ENCODE measurements around the gene SPRING1. TPM values are rescaled to one million over a fixed set of nuclear protein-coding genes. Genes with fewer than 3 reads are reported as not detected.

Gene SPRING1
- total and polyA plus RNA-seq, 2 donors (not counting 1 experiment from before 2014, with no cell fraction given): 12.9 to 43.7 TPM

- WGBS (ENCODE audit: insufficient coverage): 100% methylated on average over 1 of the region's 2 CpGs
- Histone ChIP-seq H3K79me2 (ENCODE audit: control insufficient read depth, insufficient read depth, low read length) (no peaks in the 10 kb centered on the region), H3K27me3 (replicated peaks in 1 of 4; ENCODE audit: control extremely low read depth in 1 of 4, control insufficient read depth in 3 of 4, insufficient read depth in 4 of 4, low read length in 3 of 4) (peaks cover 0 to 8% (median 2%) of the 10 kb centered on the region in 4 experiments), H3K4me2 (replicated peaks; ENCODE audit: low read depth, low read length, poor library complexity, severe bottlenecking) (no peak overlapping the region), H2AFZ (ENCODE audit: insufficient read depth, low read depth, low read length, poor library complexity, severe bottlenecking) (no peak overlapping the region), H3K36me3 (replicated peaks in 1 of 2; ENCODE audit: control extremely low read depth in 1 of 2, control insufficient read depth in 1 of 2, extremely low read depth in 1 of 2, insufficient read depth in 2 of 2, low read length in 1 of 2) (peaks cover 0 to 30% of the 10 kb centered on the region in 2 experiments), H3K4me1 (ENCODE audit: control insufficient read depth in 2 of 2, insufficient read depth in 2 of 2, low read length in 2 of 2) (peaks cover 8 to 11% of the 10 kb centered on the region in 2 donors), H4K20me1 (ENCODE audit: control insufficient read depth, insufficient read depth, low read length, poor library complexity, severe bottlenecking) (no peaks in the 10 kb centered on the region), H3K9me3 (ENCODE audit: control extremely low read depth in 1 of 3, control insufficient read depth in 2 of 3, insufficient read depth in 1 of 3, low read length in 2 of 3) (no peaks in the 10 kb centered on the region), H3K9ac (ENCODE audit: low read length) (no peak overlapping the region), H3K27ac (ENCODE audit: low read length in 2 of 2) (no peak overlapping the region), H3K4me3 (ENCODE audit: control extremely low read depth in 1 of 5, extremely low read depth in 1 of 5, insufficient read depth in 1 of 5, low read depth in 2 of 5, low read length in 4 of 5) (no peak overlapping the region)
- no peak for TF ChIP-seq CTCF (IDR thresholded peaks at IDR 0.05)
- intact Hi-C loops (cut with micrococcal nuclease): no loop called here
- Mint-ChIP-seq H3K27ac (no peak overlapping the region), H3K4me1 (peaks cover 21% of the 10 kb centered on the region), H3K9me3 (ENCODE audit: insufficient read depth) (no peaks in the 10 kb centered on the region), H3K27me3 (peaks cover 3% of the 10 kb centered on the region), H3K4me3 (no peak overlapping the region)
- CTCF ChIA-PET: interaction anchor here (1.7 kb wide), 1 partner anchor 10 kb away, joined by 4 read pairs; no protein-coding TSS in a partner anchor
- DNase-seq (no peak), ATAC-seq (ENCODE audit: low read depth) (no peak)
- POLR2A ChIA-PET: no interaction called here
Measured at GRCh38 chr12:116713527-116713926, 24.3 kb downstream of the SPRING1 start.

- Histone ChIP-seq H3K4me3 (ENCODE audit: control extremely low read depth in 1 of 5, extremely low read depth in 1 of 5, insufficient read depth in 1 of 5, low read depth in 2 of 5, low read length in 4 of 5) (no peak overlapping the region), H3K27me3 (replicated peaks in 1 of 4; ENCODE audit: control extremely low read depth in 1 of 4, control insufficient read depth in 3 of 4, insufficient read depth in 4 of 4, low read length in 3 of 4) (peaks cover 0 to 8% (median 2%) of the 10 kb centered on the region in 4 experiments), H3K4me2 (replicated peaks; ENCODE audit: low read depth, low read length, poor library complexity, severe bottlenecking) (no peak overlapping the region), H3K9ac (ENCODE audit: low read length) (no peak overlapping the region), H4K20me1 (ENCODE audit: control insufficient read depth, insufficient read depth, low read length, poor library complexity, severe bottlenecking) (no peaks in the 10 kb centered on the region), H3K79me2 (ENCODE audit: control insufficient read depth, insufficient read depth, low read length) (no peaks in the 10 kb centered on the region), H2AFZ (ENCODE audit: insufficient read depth, low read depth, low read length, poor library complexity, severe bottlenecking) (no peak overlapping the region), H3K27ac (ENCODE audit: low read length in 2 of 2) (no peak overlapping the region), H3K36me3 (replicated peaks in 1 of 2; ENCODE audit: control extremely low read depth in 1 of 2, control insufficient read depth in 1 of 2, extremely low read depth in 1 of 2, insufficient read depth in 2 of 2, low read length in 1 of 2) (peaks cover 0 to 30% of the 10 kb centered on the region in 2 experiments), H3K9me3 (ENCODE audit: control extremely low read depth in 1 of 3, control insufficient read depth in 2 of 3, insufficient read depth in 1 of 3, low read length in 2 of 3) (no peaks in the 10 kb centered on the region), H3K4me1 (ENCODE audit: control insufficient read depth in 2 of 2, insufficient read depth in 2 of 2, low read length in 2 of 2) (peaks cover 14 to 19% of the 10 kb centered on the region in 2 donors)
- DNase-seq (no peak), ATAC-seq (ENCODE audit: low read depth) (no peak)
- H3K27me3 Mint-ChIP-seq: peaks cover 4% of the 10 kb centered on the region
- ChIA-PET CTCF (no interaction called here), POLR2A (no interaction called here)
- TF ChIP-seq EZH2 (IDR thresholded peaks at IDR 0.05; ENCODE audit: borderline replicate concordance, insufficient read depth, low read depth, low read length, poor library complexity, severe bottlenecking) (no peak), CTCF (IDR thresholded peaks at IDR 0.05) (no peak)
- no peaks in the 10 kb centered on the region for H3K9me3 Mint-ChIP-seq (ENCODE audit: insufficient read depth)
- peak overlapping the region; percentile 24 for H3K27ac Mint-ChIP-seq
- H3K4me1 Mint-ChIP-seq: peaks cover 26% of the 10 kb centered on the region
- H3K4me3 Mint-ChIP-seq: no peak overlapping the region
- intact Hi-C loops (cut with micrococcal nuclease): no loop called here
- WGBS (ENCODE audit: insufficient coverage): 92% methylated on average over 12 of the region's 17 CpGs
Measured at GRCh38 chr12:116712458-116713303, 25.2 kb downstream of the SPRING1 start.

Data from B cell (primary cell).